PC-9 (cell line): Measurements from ENCODE around the gene SNX25.

Experiments used
- CTCF ChIP-seq: fragments of 200-600 bp; sonication (generic); conservative IDR thresholded peaks from 2 replicates; pipeline ENCODE4 v1.6.1; 2017; ENCODE audit warnings: mixed run types, antibody characterized with exemption, mild to moderate bottlenecking, moderate library complexity
- EZH2 ChIP-seq: fragments of 200-600 bp; sonication (generic); IDR thresholded peaks from 2 replicates; pipeline ENCODE4 v1.8.0; 2017; ENCODE audit warnings: antibody characterized with exemption, low read depth

- TF ChIP-seq CTCF (no peak), EZH2 (no peak)
Observed at GRCh38 chr4:185203486-185204237, 5.7 kb upstream of the SNX25 start, which contains the start of gene CFAP97.
